ENCODE results near the gene TMEM131L. TPM values are rescaled to one million over a fixed set of nuclear protein-coding genes. Genes with fewer than 3 reads are reported as not detected.

Gene TMEM131L
- total RNA-seq, 1 donor from 2014 or later, result 18.9 TPM

- no peak overlapping the region for H3K27ac Mint-ChIP-seq
- no peaks in the 10 kb centered on the region for H3K4me1 Mint-ChIP-seq (ENCODE audit: low read depth)
- H3K27me3 Mint-ChIP-seq, result no peaks in the 10 kb centered on the region
- DNase-seq (ENCODE audit: low spot score, unreplicated experiment), result no peak
- H3K9me3 Mint-ChIP-seq (ENCODE audit: low read depth), result no peaks in the 10 kb centered on the region
- no peak overlapping the region for H3K4me3 Mint-ChIP-seq (ENCODE audit: low read depth)
- no peak for TF ChIP-seq CTCF (IDR thresholded peaks at IDR 0.05; ENCODE audit: unreplicated experiment)
- no peaks in the 10 kb centered on the region for H3K36me3 Mint-ChIP-seq (ENCODE audit: insufficient read depth)
These were observed 38.6 kb upstream of the TMEM131L start for GRCh38 chr4:153427363-153428071.

DNA sequence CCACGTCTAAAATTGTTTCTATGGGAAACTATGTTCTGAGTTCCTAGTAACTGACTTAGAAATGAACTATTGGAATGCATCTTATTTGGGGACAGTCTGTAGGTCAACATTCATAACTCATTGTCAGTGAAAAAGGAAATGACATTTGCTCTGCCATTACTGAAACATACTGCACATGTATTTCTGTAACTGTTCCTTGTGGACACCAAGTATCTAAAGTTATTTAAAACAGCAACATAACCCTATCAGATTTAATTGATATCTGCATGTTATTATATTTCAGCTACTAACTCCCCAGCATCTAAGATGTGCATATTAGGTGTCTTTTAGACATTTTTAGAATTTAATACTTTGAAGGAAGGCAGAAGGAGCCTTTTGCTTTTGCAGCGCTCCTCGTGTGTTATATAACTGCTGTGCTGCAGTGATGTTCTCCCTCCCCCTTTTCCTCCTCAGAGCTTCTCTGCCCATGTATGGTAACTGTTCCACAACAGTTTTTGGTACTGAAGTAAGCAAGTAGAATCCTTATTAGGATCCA lies 37.2 kb upstream of the TMEM131L start:
- peaks cover 4% of the 10 kb centered on the region for H3K27me3 Mint-ChIP-seq
- no peak for DNase-seq (ENCODE audit: low spot score, unreplicated experiment)
- H3K36me3 Mint-ChIP-seq (ENCODE audit: insufficient read depth), result no peaks in the 10 kb centered on the region
- H3K27ac Mint-ChIP-seq, result no peak overlapping the region
- H3K4me1 Mint-ChIP-seq (ENCODE audit: low read depth), result no peaks in the 10 kb centered on the region
- TF ChIP-seq CTCF (IDR thresholded peaks at IDR 0.05; ENCODE audit: unreplicated experiment), result no peak
- H3K9me3 Mint-ChIP-seq (ENCODE audit: low read depth), result no peaks in the 10 kb centered on the region
- no peak overlapping the region for H3K4me3 Mint-ChIP-seq (ENCODE audit: low read depth)

- H3K9me3 Mint-ChIP-seq (ENCODE audit: low read depth), result no peaks in the 10 kb centered on the region
- no peaks in the 10 kb centered on the region for H3K4me1 Mint-ChIP-seq (ENCODE audit: low read depth)
- no peak overlapping the region for H3K4me3 Mint-ChIP-seq (ENCODE audit: low read depth)
- peak; percentile 34 for TF ChIP-seq CTCF (IDR thresholded peaks at IDR 0.05; ENCODE audit: unreplicated experiment)
- peaks cover 4% of the 10 kb centered on the region for H3K27me3 Mint-ChIP-seq
- no peak for DNase-seq (ENCODE audit: low spot score, unreplicated experiment)
- no peaks in the 10 kb centered on the region for H3K36me3 Mint-ChIP-seq (ENCODE audit: insufficient read depth)
- H3K27ac Mint-ChIP-seq, result no peak overlapping the region
These were observed 33.0 kb upstream of the TMEM131L start for GRCh38 chr4:153432965-153433753.

DNA sequence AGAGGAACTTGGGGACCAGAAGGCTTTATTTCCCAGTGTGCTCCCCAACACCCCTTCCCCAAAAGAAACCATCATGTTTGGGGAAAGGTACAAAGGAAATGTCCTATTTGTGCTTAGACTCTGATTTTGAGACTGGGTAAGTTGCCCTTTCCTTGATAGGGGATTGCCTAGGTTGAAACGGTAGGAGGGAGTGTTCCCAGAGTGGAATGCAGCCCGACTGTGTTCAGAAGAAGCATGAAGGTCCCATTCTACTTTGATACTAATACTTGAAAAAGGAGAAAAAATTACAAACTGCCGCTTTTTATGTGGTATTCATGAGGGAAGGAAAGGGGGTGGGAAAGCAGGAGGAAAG lies 32.4 kb upstream of the TMEM131L start:
- no peak for TF ChIP-seq CTCF (IDR thresholded peaks at IDR 0.05; ENCODE audit: unreplicated experiment)
- Mint-ChIP-seq H3K27me3 (peaks cover 4% of the 10 kb centered on the region), H3K36me3 (ENCODE audit: insufficient read depth) (no peaks in the 10 kb centered on the region), H3K9me3 (ENCODE audit: low read depth) (no peaks in the 10 kb centered on the region), H3K27ac (no peak overlapping the region), H3K4me3 (ENCODE audit: low read depth) (no peak overlapping the region), H3K4me1 (ENCODE audit: low read depth) (no peaks in the 10 kb centered on the region)
- no peak for DNase-seq (ENCODE audit: low spot score, unreplicated experiment)

DNA sequence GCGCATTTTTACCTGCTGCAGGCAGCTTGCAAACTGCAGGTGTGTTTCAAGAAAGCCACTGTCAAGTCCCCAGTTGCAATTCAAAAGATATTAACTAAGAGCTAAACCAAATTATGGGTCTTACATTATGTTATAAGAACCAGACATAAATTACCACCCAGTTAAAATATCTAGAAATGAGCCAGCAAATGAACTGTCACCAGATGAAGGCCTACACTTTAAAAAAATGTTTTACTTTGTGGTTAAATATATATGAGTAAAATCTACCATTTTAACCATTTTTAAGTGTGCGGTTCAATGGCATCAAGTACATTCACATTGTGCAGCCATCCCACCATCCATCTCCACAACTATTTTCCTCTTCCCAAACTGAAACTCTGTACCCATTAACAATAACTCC lies 32.0 kb upstream of the TMEM131L start:
- no peaks in the 10 kb centered on the region for H3K9me3 Mint-ChIP-seq (ENCODE audit: low read depth)
- no peaks in the 10 kb centered on the region for H3K36me3 Mint-ChIP-seq (ENCODE audit: insufficient read depth)
- H3K4me1 Mint-ChIP-seq (ENCODE audit: low read depth), result no peaks in the 10 kb centered on the region
- H3K4me3 Mint-ChIP-seq (ENCODE audit: low read depth), result no peak overlapping the region
- peaks cover 4% of the 10 kb centered on the region for H3K27me3 Mint-ChIP-seq
- no peak for DNase-seq (ENCODE audit: low spot score, unreplicated experiment)
- H3K27ac Mint-ChIP-seq, result no peak overlapping the region
- no peak for TF ChIP-seq CTCF (IDR thresholded peaks at IDR 0.05; ENCODE audit: unreplicated experiment)

Data from progenitor cell of endocrine pancreas (in vitro differentiated cells).